Measurements from ENCODE around the gene ORM1.

The ORM1 gene

GRCh38 chr9:114287763-114288192 is 35.1 kb upstream of the ORM1 start:
- no peak for DNase-seq

GRCh38 chr9:114288193-114289091 is 34.5 kb upstream of the ORM1 start:
- DNase-seq = no peak

GRCh38 chr9:114289106-114289505 is 33.8 kb upstream of the ORM1 start:
- no peak for DNase-seq

- DNase-seq = no peak
These were observed 33.1 kb upstream of the ORM1 start for GRCh38 chr9:114289571-114290481.

- DNase-seq = no peak
These were observed 32.3 kb upstream of the ORM1 start for GRCh38 chr9:114290561-114290986.

GRCh38 chr9:114291064-114291474 is 31.8 kb upstream of the ORM1 start:
- peak; percentile 21 for DNase-seq

GRCh38 chr9:114291886-114292590 is 30.9 kb upstream of the ORM1 start:
- DNase-seq = no peak

- no peak for DNase-seq
These were observed 28.2 kb upstream of the ORM1 start for GRCh38 chr9:114294664-114295063.

GRCh38 chr9:114296338-114296737 is 26.6 kb upstream of the ORM1 start:
- DNase-seq = no peak

GRCh38 chr9:114299286-114300152 is 23.4 kb upstream of the ORM1 start:
- DNase-seq = no peak

- no peak for DNase-seq
These were observed 22.6 kb upstream of the ORM1 start for GRCh38 chr9:114300153-114300845.

GRCh38 chr9:114300846-114301797 is 21.8 kb upstream of the ORM1 start:
- DNase-seq = no peak

- DNase-seq = no peak
These were observed 20.9 kb upstream of the ORM1 start for GRCh38 chr9:114301798-114302565.

GRCh38 chr9:114302727-114303126 is 20.2 kb upstream of the ORM1 start:
- DNase-seq = no peak

GRCh38 chr9:114303571-114303970 is 19.3 kb upstream of the ORM1 start:
- DNase-seq = no peak

GRCh38 chr9:114303977-114304376 is 18.9 kb upstream of the ORM1 start:
- no peak for DNase-seq

- no peak for DNase-seq
These were observed 18.3 kb upstream of the ORM1 start for GRCh38 chr9:114304416-114305188.

GRCh38 chr9:114307899-114308267 is 15.0 kb upstream of the ORM1 start:
- DNase-seq = no peak
